HuH-7 (cell line): ENCODE measurements around the gene SLC12A3.
A peak's percentile ranks its signal among the peaks of the same experiment; 100 is the strongest.
"Not testable (repeated sequence)": the region's sequence is repeated elsewhere in the genome, so short reads cannot be mapped to it uniquely, and the experiment has no call there.

Source experiments
- DNase-seq: peaks from one replicate; pipeline ENCODE4 v3.0.0; 2011; ENCODE audit warnings: low spot score

Gene SLC12A3

GRCh38 chr16:56869513-56870275 lies 4.7 kb downstream of the SLC12A3 start:
- peak; percentile 54 for DNase-seq

- no peak for DNase-seq
Observed at GRCh38 chr16:56870276-56870888, 5.4 kb downstream of the SLC12A3 start.

- peak; percentile 30 for DNase-seq
Observed at GRCh38 chr16:56871172-56871593, 6.2 kb downstream of the SLC12A3 start.

GRCh38 chr16:56872863-56873391 lies 7.9 kb downstream of the SLC12A3 start:
- DNase-seq, result no peak

GRCh38 chr16:56874800-56875199 lies 9.8 kb downstream of the SLC12A3 start:
- no peak for DNase-seq

GRCh38 chr16:56876048-56876447 lies 11.0 kb downstream of the SLC12A3 start:
- DNase-seq, result no peak

- no peak for DNase-seq
Observed at GRCh38 chr16:56877486-56878182, 12.6 kb downstream of the SLC12A3 start.

- no peak for DNase-seq
Observed at GRCh38 chr16:56878282-56878854, 13.4 kb downstream of the SLC12A3 start.

- DNase-seq, result no peak
Observed at GRCh38 chr16:56879276-56879675, 14.3 kb downstream of the SLC12A3 start.

- no peak for DNase-seq
Observed at GRCh38 chr16:56880176-56880575, 15.2 kb downstream of the SLC12A3 start.

GRCh38 chr16:56880685-56881084 lies 15.7 kb downstream of the SLC12A3 start:
- DNase-seq, result no peak

- DNase-seq, result no peak
Observed at GRCh38 chr16:56882077-56882800, 17.2 kb downstream of the SLC12A3 start.

- no peak for DNase-seq
Observed at GRCh38 chr16:56883586-56883985, 18.6 kb downstream of the SLC12A3 start.

- no peak for DNase-seq
Observed at GRCh38 chr16:56884026-56884582, 19.1 kb downstream of the SLC12A3 start.

GRCh38 chr16:56884929-56885328 lies 19.9 kb downstream of the SLC12A3 start:
- not testable (repeated sequence) for DNase-seq

GRCh38 chr16:56885446-56886162 lies 20.6 kb downstream of the SLC12A3 start:
- DNase-seq, result no peak

GRCh38 chr16:56886296-56886695 lies 21.3 kb downstream of the SLC12A3 start:
- no peak for DNase-seq

GRCh38 chr16:56886826-56887225 lies 21.8 kb downstream of the SLC12A3 start:
- no peak for DNase-seq

- DNase-seq, result no peak
Observed at GRCh38 chr16:56888806-56889205, 23.8 kb downstream of the SLC12A3 start.

GRCh38 chr16:56889206-56889605 lies 24.2 kb downstream of the SLC12A3 start:
- no peak for DNase-seq

GRCh38 chr16:56891685-56892084 lies 26.7 kb downstream of the SLC12A3 start:
- DNase-seq, result no peak
